K562 (cell line): ENCODE measurements around the gene TMPRSS11E.

Experiments used
- ATF7 ChIP-seq: fragments of 450-650 bp; IDR thresholded peaks from 2 replicates; pipeline ENCODE4 v1.7.1; 2014; ENCODE audit warnings: mild to moderate bottlenecking, moderate library complexity
- NR2C2 ChIP-seq, 2 experiments: fragments of 200-800 bp in 1 of 2; sonication (Bioruptor generic) in 1 of 2; sonication (generic) in 1 of 2; formaldehyde crosslinking in 1 of 2; IDR thresholded peaks; 2 replicates each; pipeline versions ENCODE4 v1.6.1 to v1.8.0; 2016 to 2022; ENCODE audit warnings: mild to moderate bottlenecking in 1 of 2, missing compliant biosample characterization in 1 of 2, missing genetic modification characterization in 1 of 2, missing genetic modification reagents in 1 of 2
- POLR2A ChIP-seq: fragments of 450-650 bp; conservative IDR thresholded peaks from 2 replicates; pipeline ENCODE4 v1.6.1; 2016
- RBM34 ChIP-seq: fragments of 200-400 bp; formaldehyde crosslinking; IDR thresholded peaks from 2 replicates; pipeline ENCODE4 v1.6.1; 2018; ENCODE audit warnings: low read length, borderline replicate concordance; ENCODE audit not compliant: insufficient read depth
- TAF1 ChIP-seq: IDR thresholded peaks from 2 replicates; pipeline ENCODE4 v1.6.1; 2011; ENCODE audit warnings: mild to moderate bottlenecking, low read length, moderate library complexity; ENCODE audit not compliant: insufficient read depth, control insufficient read depth, severe bottlenecking; ENCODE audit errors: extremely low read depth
- YBX1 ChIP-seq: fragments of 450-650 bp; IDR thresholded peaks from 2 replicates; pipeline ENCODE4 v1.7.1; 2016; ENCODE audit warnings: mild to moderate bottlenecking
- ZNF24 ChIP-seq: fragments of 450-650 bp; IDR thresholded peaks from 2 replicates; pipeline ENCODE4 v1.6.1; 2016
- ZNF707 ChIP-seq: fragments of 250-450 bp; sonication (Bioruptor Pico); conservative IDR thresholded peaks from 2 replicates; pipeline ENCODE4 v1.8.0; 2022; ENCODE audit warnings: inconsistent platforms, mild to moderate bottlenecking, moderate library complexity
- TF ChIP-seq, protein P1 (sequence below): sonication (generic); formaldehyde crosslinking; IDR thresholded peaks from 2 replicates; pipeline ENCODE4 v1.5.0; 2020; ENCODE audit warnings: missing genetic modification reagents
- TF ChIP-seq, protein P2 (sequence below): fragments of 450-650 bp; formaldehyde crosslinking; IDR thresholded peaks from 2 replicates; pipeline ENCODE4 v1.4.0; 2022; ENCODE audit warnings: mild to moderate bottlenecking, moderate library complexity

DNA sequence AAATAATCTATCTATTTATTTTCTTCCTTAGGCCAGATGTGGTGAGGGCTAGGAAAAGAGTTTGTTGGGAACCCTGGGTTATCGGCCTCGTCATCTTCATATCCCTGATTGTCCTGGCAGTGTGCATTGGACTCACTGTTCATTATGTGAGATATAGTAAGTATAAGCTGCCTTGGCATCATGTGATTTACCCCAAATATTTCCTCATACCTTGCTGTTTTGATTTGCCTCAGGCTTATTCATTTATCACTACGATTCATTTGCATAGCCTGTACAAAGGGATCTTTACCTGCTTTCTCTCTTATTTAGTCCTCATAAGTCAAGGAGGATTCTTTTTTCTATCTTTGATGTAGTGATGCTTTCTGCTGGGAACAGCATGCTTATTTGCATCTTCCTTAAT, 14.5 kb downstream of the TMPRSS11E start:
- TF ChIP-seq YBX1 (no peak), NR2C2 (CRISPR knock-in tag; IDR thresholded peaks at IDR 0.05) (no peak), NR2C2 (tag; IDR thresholded peaks at IDR 0.05) (no peak), RBM34 (no peak), ZNF707 (CRISPR knock-in tag) (no peak), POLR2A (no peak), ATF7 (no peak), ZNF24 (no peak), TAF1 (no peak)
- TF ChIP-seq, protein P1, sequence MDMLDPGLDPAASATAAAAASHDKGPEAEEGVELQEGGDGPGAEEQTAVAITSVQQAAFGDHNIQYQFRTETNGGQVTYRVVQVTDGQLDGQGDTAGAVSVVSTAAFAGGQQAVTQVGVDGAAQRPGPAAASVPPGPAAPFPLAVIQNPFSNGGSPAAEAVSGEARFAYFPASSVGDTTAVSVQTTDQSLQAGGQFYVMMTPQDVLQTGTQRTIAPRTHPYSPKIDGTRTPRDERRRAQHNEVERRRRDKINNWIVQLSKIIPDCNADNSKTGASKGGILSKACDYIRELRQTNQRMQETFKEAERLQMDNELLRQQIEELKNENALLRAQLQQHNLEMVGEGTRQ (CRISPR knock-in tag), result no peak
- TF ChIP-seq, protein P2, sequence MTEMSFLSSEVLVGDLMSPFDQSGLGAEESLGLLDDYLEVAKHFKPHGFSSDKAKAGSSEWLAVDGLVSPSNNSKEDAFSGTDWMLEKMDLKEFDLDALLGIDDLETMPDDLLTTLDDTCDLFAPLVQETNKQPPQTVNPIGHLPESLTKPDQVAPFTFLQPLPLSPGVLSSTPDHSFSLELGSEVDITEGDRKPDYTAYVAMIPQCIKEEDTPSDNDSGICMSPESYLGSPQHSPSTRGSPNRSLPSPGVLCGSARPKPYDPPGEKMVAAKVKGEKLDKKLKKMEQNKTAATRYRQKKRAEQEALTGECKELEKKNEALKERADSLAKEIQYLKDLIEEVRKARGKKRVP (CRISPR knock-in tag), result no peak
